ENCODE measurements around the gene RSRC1.

RSRC1 gene

DNA sequence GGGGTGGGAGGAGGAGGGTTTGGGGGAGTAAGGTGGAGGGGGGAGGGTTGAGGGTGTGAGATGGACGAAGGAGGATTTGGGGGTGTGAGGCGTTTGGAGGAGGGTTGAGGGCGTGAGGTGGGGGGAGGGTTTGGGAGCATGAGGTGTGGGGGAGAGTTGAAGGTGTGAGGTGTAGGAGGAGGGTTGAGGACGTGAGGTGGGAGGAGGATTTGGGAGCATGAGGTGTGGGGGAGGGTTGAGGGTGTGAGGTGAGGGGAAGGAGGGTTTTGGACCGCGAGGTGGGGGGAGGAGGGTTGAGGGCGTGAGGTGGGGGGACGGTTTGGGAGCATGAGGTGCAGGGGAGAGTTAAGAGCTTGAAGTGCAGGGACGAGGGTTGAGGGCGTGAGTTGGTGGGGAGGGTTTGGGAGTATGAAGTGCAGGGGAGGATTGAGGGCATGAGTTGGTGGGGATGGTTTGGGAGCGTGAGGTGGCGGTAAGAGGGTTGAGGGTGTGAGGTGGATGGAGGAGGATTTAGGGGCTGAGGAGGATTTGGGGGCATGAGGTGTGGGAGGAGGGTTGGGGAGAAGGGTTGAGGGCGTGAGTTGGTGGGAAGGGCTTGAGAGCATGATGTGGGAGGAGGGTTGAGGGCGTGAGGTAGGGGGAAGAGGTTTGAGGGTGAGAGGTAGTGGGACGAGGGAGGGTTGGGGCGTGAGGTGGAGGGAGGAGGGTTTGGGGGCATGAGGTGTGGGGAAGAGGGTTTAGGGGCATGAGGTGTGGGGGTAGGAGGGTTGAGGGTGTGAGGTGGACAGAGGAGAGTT is 462.3 kb downstream of the RSRC1 start:
- DNase-seq (ENCODE audit: low read depth in 1 of 2, low spot score in 1 of 2), result no peak

DNA sequence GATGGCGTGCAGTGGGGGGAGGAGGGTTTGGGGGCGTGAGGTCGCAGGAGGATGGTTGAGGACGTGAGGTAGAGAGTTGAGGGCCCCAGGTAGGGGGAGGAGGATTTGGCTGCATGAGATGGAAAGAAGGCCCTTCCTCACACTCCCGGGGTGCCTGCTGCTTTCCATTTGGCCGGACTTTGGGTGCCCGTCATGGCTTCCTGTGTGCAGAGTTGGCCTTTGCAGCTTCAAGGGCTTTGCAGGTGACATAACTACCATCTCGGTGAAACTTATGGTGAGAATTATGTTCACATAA is 462.8 kb downstream of the RSRC1 start:
- DNase-seq (ENCODE audit: low read depth in 1 of 2, low spot score in 1 of 2), result no peak

DNA sequence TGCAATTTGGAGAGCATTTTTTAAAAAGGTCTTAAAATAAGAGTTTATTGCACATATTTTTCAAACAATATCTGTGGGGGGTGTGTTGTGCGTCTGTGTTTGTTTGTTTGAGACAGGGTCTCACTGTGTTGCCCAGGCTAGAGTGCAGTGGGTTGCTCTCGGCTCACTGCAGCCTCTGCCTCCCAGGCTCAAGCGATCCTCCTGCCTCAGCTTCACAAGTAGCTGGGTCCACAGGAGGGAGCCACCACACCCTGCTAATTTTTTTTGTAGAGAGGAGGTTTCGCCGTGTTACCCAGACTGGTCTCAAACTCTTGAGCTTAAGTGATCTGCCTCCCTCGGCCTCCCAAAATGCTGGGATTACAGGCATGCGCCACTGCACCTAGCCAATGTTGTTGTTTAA is 463.8 kb downstream of the RSRC1 start:
- no peak for DNase-seq (ENCODE audit: low read depth in 1 of 2, low spot score in 1 of 2)

DNA sequence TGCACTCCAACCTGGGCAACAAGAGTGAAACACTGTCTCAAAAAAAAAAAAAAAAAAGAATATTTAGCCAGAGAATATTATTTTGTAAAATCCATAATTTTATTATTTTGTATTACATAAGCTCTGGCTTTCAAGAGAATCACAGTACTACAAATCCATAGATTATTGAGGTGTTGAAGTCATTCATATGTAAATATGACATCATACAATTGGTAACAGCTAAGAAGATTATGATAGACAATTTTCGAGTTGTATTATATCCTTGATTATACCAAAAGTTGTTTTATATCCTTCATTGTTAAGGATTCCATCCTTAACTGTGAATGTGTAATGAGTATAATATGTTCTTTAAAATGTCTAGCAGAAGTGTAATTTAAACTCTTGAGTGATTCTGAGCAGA is 464.8 kb downstream of the RSRC1 start:
- DNase-seq (ENCODE audit: low read depth in 1 of 2, low spot score in 1 of 2), result no peak

DNA sequence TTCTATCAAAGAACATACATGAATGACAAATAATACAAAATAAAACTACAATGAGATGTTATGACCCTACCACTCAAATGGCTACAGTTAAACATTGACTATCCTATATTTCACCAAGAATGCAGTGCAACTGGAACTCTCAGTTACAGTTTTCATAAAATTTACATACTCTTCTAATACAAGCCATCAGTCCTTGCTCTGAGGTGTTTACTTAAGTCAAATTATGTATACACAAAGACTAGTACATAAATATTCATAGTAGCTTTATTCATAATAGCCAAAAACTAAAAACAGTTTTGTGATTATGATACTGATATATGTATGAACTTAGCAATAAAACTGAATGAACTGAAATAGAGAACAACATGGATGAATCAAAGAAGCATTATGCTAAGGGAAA is 480.3 kb downstream of the RSRC1 start:
- DNase-seq (ENCODE audit: low read depth in 1 of 2, low spot score in 1 of 2), result no peak
